Left ventricle myocardium inferior (tissue), 1 donor: Measurements from ENCODE around the gene SPTLC3. TPM values are rescaled to one million over a fixed set of nuclear protein-coding genes. Genes with fewer than 3 reads are reported as not detected.

Experiments
- DNase-seq: peaks from one replicate; pipeline ENCODE4 v3.0.0-alpha.2; 2020
- H3K27ac ChIP-seq: fragments of 200-600 bp; replicated peaks from 2 replicates; pipeline ENCODE4 v1.8.0; 2021
- H3K27me3 ChIP-seq: fragments of 200-600 bp; 2 replicates; pipeline ENCODE4 v1.8.0; 2021; ENCODE audit warnings: low read depth
- H3K36me3 ChIP-seq: fragments of 200-600 bp; 2 replicates; pipeline ENCODE4 v1.8.0; 2021
- H3K4me1 ChIP-seq: fragments of 200-600 bp; 2 replicates; pipeline ENCODE4 v1.8.0; 2021
- H3K4me3 ChIP-seq: fragments of 200-600 bp; 2 replicates; pipeline ENCODE4 v1.8.0; 2021; ENCODE audit warnings: mild to moderate bottlenecking, moderate library complexity
- H3K9me3 ChIP-seq: fragments of 200-600 bp; replicated peaks from 2 replicates; pipeline ENCODE4 v1.8.0; 2021
- intact Hi-C: fragments of 100-400 bp; cut with micrococcal nuclease; formaldehyde crosslinking; loops from one replicate; pipeline ENCODE4 v1.11.0; 2022
- total RNA-seq: library from RNA; stranded (reverse); fragmentation: NEBNext Ultra II Directional; extraction: Animal tissue kit (Norgen Biotek cat#: 25700); gene quantifications from one replicate; pipeline ENCODE4 v1.2.1, GENCODE V29; 2021
- TF ChIP-seq, protein P1 (sequence below): fragments of 200-600 bp; IDR thresholded peaks from 2 replicates; pipeline ENCODE4 v1.8.0; 2021; ENCODE audit warnings: antibody characterized with exemption, mild to moderate bottlenecking, borderline replicate concordance
- donor health status: DM: no; HTN: yes; CAD: no; lungs with severe emphysema.

Gene SPTLC3
- total RNA-seq, 1 donor from 2014 or later: 9.0 TPM

- H3K36me3 ChIP-seq: peaks cover 14% of the 10 kb centered on the region
- TF ChIP-seq, protein P1, sequence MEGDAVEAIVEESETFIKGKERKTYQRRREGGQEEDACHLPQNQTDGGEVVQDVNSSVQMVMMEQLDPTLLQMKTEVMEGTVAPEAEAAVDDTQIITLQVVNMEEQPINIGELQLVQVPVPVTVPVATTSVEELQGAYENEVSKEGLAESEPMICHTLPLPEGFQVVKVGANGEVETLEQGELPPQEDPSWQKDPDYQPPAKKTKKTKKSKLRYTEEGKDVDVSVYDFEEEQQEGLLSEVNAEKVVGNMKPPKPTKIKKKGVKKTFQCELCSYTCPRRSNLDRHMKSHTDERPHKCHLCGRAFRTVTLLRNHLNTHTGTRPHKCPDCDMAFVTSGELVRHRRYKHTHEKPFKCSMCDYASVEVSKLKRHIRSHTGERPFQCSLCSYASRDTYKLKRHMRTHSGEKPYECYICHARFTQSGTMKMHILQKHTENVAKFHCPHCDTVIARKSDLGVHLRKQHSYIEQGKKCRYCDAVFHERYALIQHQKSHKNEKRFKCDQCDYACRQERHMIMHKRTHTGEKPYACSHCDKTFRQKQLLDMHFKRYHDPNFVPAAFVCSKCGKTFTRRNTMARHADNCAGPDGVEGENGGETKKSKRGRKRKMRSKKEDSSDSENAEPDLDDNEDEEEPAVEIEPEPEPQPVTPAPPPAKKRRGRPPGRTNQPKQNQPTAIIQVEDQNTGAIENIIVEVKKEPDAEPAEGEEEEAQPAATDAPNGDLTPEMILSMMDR: no peak
- H3K4me1 ChIP-seq: peaks cover 6% of the 10 kb centered on the region
- H3K4me3 ChIP-seq: no peak overlapping the region
- no peak for DNase-seq
- no peak overlapping the region for H3K27ac ChIP-seq
- no peaks in the 10 kb centered on the region for H3K27me3 ChIP-seq
- intact Hi-C loops: no loop called here
- H3K9me3 ChIP-seq: no peaks in the 10 kb centered on the region
These were observed 37.6 kb downstream of the SPTLC3 start for GRCh38 chr20:13046409-13046808.

- peaks cover 12% of the 10 kb centered on the region for H3K36me3 ChIP-seq
- intact Hi-C loops: no loop called here
These were observed 45.2 kb downstream of the SPTLC3 start for GRCh38 chr20:13054011-13054410.

GRCh38 chr20:13058666-13059389, 50.1 kb downstream of the SPTLC3 start:
- Histone ChIP-seq H3K27ac (no peak overlapping the region), H3K9me3 (no peaks in the 10 kb centered on the region), H3K27me3 (no peaks in the 10 kb centered on the region), H3K4me1 (peaks cover 7% of the 10 kb centered on the region), H3K36me3 (no peaks in the 10 kb centered on the region), H3K4me3 (no peak overlapping the region)
- no peak for DNase-seq
- TF ChIP-seq, protein P1: no peak
- intact Hi-C loops: no loop called here

More at GRCh38 chr20:13054011-13054410, 45.2 kb downstream of the SPTLC3 start:
- H3K27ac ChIP-seq: no peak overlapping the region
- TF ChIP-seq, protein P1: no peak
- H3K9me3 ChIP-seq: no peaks in the 10 kb centered on the region
- H3K4me1 ChIP-seq: no peaks in the 10 kb centered on the region
- no peak for DNase-seq
- no peaks in the 10 kb centered on the region for H3K27me3 ChIP-seq
- H3K4me3 ChIP-seq: no peak overlapping the region

DNA sequence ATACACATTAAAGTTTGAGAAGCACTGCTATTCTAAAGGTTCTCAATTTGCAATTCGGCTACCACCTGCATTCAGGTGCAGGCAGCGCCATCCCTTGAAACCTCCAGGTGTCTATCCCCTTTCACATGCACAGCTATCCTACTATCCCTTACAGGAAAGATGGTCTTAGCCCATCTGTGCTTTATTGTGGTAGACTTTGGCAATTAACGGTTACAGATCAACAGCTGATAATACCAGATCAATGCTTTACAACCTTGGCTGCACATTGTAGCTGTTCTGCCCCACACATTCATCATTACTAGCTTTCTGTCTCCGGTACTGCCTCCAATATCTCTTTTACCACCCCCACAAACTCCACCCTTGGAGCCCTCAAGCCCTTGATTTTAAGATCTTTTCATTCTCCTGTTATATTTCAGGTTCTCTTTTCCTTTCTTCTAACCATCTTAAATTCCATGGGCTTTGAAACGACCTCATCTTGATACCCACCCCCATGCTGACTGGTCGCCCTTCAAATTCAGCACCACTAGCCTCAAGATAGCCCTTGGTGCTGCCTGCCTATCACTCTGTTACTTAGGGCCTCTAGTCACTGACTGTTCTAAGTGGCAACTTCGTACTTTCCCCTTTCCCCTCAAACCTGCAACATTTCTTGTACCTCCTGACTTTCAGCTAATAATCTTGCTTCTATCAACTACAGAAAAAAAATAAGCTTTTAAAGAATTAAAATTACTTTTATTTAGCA, 50.8 kb downstream of the SPTLC3 start:
- H3K9me3 ChIP-seq: no peaks in the 10 kb centered on the region
- H3K27me3 ChIP-seq: no peaks in the 10 kb centered on the region
- no peak overlapping the region for H3K27ac ChIP-seq
- no peaks in the 10 kb centered on the region for H3K36me3 ChIP-seq
- H3K4me3 ChIP-seq: no peak overlapping the region
- H3K4me1 ChIP-seq: peaks cover 7% of the 10 kb centered on the region
- DNase-seq: no peak
- TF ChIP-seq, protein P1: no peak
- intact Hi-C loops: no loop called here

GRCh38 chr20:13060327-13060726, 51.6 kb downstream of the SPTLC3 start:
- no peak overlapping the region for H3K4me3 ChIP-seq
- no peak for DNase-seq
- H3K9me3 ChIP-seq: no peaks in the 10 kb centered on the region
- TF ChIP-seq, protein P1: no peak
- intact Hi-C loops: no loop called here
- H3K4me1 ChIP-seq: peaks cover 7% of the 10 kb centered on the region
- H3K27me3 ChIP-seq: no peaks in the 10 kb centered on the region
- no peak overlapping the region for H3K27ac ChIP-seq
- H3K36me3 ChIP-seq: no peaks in the 10 kb centered on the region
